ENCODE measurements around the gene NEK2.
"Not testable (repeated sequence)": the region's sequence is repeated elsewhere in the genome, so short reads cannot be mapped to it uniquely, and the experiment has no call there.

The NEK2 gene

DNA sequence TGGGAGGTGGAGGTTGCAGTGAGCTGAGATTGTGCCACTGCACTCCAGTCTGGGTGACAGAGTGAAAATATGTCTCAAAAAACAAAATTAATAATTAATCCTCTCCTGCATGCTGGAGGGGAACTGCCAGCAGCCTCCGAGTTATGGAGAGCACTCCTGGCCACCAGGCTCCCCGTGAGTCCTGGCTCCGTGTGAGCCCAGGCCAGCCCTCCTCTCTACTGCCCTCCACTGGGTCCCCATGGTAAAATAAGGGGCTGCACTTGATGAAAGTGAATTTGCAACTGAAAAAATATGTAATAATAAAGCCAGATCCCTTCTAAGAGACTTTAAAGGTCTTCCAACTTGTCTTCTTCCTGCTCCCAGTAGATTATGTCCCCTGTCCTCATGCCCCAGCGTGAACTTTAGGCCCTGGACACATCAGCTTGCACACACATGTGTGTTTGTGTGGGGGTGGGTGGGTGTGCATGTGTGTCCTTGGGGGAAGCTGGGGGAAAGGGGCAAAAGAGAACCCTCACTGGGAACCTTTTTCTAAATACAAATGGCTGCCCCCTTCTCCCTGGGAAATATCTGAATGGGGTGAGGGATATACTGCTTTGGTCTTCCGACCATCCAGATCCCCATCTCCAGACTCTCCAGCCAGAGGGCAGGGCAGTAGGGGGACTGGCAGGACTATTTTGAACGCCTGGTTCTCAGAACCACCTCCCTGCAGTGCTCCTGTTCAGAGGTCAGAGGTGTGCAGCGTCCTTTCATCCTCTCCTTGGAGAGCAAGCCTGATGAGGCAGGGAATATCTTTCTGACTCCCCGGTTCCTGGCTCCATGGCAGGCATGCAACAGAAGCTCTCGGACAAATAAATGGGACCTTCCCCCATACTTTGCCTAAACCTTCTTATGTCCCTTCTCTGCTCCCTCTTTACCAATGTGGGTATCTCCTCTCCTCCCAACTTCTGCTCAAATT lies 26.2 kb downstream of the NEK2 start:
- DNase-seq: no peak

DNA sequence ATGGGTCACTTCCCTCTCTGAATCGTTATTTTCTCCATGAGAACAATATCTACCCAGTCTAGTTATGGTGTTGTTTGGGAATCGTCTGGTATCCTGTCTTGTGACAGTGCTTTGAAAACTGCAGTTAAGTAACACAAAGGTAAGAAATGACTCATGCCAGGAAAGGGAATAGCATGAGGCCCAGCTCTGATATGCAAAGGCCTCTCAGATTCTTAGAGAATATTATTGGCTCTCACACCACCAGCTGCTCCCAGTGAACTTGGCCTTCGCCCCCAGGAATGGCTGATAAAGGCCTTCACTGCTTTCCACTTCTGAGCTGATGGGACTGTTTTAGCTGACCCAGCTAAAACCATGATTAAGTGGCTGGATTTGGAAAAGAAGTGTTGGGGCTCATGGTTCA lies 27.1 kb downstream of the NEK2 start:
- DNase-seq: no peak

DNA sequence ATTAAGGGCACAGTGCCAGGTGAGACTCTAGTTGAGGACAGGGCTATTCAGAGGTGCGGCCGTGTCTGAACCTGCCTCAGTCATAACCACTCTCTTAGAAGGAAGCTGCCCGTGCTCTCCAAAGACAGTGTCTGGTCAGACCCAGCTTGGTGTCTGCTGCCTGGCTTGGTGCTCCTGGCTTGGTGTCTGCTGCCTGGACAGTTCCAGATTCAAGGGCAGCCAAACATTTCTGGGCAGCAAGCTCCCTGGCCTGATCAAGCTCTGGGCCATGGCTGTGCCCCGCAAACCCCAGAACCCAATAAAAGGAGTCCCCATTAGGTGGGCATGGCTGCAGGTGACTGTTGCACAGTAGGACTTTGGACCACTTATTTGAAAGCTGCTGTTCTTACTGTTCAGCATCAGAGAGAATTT lies 27.7 kb downstream of the NEK2 start:
- no peak for DNase-seq

DNA sequence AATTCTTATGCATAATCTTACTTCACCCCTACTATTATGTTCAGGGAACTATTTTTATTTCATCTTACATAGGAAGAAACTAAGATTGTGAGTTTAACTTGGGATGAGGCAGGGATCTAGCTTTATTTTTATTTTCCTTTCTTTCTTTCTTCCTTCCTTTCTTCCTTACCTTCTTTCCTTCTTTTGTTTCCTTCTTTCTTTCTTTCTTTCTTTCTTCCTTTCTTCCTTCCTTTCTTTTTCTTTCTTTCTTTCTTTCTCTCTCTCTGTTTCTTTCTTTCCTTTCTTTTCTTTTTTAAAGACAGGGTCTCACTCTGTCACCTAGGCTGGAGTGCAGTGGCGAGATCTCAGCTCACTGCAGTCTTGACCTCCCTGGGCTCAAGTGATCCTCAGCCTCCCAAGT lies 28.9 kb downstream of the NEK2 start:
- no peak for DNase-seq

DNA sequence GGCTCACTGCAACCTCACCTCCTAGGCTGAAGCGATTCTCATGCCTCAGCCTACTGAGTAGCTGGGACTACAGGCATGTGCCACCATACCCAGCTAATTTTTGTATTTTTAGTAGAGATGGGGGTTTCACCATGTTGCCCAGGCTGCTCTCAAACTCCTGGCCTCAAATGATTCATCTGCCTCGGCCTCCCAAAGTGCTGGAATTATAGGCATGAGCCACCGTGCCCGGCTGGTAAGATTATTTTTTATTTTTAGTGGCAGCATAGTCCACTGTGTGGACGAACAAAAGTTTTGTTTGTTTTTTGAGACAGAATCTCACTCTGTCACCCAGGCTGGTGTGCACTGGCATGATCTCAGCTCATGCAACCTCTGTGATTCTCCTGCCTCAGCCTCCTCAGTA lies 29.8 kb downstream of the NEK2 start:
- DNase-seq: not testable (repeated sequence)

DNA sequence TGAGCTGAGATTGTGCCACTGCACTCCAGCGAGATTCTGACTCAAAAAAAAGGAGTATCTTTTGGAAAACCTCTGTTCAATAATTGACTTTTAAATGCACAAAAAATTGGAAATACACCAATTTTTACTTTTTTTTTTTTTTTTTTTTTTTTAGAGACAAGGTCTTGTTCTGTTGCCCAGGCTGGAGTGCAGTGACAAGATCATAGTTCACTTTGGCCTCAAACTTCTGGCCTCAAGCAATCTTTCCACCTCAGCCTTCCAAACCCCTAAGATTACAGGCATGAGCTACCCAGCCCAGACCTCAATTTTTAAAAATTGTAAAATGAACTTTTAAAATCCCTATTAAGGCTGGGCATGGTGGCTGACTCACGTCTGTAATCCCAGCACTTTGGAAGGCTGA lies 30.8 kb downstream of the NEK2 start:
- no peak for DNase-seq

DNA sequence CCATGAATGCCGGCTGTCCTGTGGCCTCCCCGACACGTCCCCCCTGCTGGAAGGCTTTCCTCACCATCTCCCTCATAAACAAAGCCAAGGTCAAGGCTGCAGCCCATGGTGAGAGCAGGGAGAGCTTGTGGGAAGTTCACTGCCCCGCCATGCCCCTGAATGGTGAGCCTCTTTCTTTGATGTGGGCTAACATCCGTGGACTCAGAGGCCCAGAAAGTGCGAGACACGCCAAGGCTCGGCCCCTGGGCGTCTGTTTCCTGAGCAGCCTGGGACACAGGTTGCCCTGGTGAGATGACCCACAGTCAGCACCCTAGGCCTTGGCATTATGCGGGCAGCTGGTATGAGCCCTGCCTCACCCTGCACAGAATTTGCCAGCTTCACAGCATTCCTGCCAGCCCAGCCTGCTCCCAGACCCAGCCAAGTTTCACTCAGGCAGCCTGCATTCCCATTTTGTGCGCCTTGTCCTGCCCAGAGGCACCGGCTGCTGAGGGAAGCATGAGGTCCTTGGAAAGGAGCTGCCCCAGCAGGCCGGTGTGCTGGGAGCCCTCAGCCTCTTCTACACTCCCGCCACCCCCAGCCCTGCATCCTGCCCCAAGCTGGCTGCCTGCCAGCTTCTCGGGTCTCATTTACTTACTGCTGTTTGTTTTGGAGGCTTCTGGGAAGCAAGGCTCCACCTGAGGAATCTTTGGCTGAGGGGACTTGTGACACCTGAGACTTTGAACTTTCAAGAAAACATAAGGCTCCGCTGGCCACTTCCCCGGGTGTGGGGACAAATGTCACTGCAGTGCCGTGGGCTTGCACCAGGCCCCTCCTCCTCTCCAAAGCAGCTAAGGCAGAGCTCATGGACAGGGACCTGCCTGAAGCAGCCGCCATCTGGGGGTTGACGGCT lies 31.9 kb downstream of the NEK2 start:
- DNase-seq: peak; percentile 87

DNA sequence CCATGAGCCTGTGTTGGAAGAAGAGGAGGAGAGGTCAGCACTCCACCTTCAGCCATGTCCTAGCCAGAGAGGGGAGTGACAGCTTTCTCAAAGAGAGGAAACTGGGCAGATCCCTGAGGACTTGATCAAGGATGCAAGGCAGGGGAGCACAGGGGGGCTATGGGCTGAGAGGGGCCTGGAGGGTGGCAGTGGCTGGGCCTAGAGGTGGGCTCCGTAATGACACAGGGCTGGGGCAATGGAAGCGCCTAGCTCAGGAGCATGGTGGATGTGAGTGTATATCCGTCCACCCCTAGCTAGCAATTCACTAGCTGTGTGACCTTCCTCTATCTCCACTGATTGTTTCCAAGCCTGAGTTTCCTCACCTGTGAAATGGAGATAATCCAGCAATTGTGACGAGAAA lies 32.6 kb downstream of the NEK2 start:
- DNase-seq: no peak

DNA sequence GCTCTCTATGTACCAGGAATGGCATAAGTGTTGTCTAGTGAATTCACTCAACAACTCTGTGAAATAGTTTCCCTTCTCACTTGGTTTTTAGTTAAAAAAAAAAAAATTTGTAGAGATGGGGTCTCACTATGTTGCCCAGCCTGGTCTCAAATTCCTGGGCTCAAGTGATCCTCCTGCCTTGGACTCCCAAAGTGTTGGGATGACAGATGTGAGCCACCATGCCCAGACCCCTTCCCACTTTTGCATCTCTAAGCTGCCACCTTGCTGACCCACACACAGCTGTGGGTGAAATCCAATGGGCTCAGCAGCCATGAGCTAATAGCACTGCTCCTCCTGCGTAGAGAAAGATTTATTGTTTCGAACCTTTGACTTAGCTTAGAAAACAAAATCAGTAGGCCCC lies 33.5 kb downstream of the NEK2 start:
- no peak for DNase-seq

DNA sequence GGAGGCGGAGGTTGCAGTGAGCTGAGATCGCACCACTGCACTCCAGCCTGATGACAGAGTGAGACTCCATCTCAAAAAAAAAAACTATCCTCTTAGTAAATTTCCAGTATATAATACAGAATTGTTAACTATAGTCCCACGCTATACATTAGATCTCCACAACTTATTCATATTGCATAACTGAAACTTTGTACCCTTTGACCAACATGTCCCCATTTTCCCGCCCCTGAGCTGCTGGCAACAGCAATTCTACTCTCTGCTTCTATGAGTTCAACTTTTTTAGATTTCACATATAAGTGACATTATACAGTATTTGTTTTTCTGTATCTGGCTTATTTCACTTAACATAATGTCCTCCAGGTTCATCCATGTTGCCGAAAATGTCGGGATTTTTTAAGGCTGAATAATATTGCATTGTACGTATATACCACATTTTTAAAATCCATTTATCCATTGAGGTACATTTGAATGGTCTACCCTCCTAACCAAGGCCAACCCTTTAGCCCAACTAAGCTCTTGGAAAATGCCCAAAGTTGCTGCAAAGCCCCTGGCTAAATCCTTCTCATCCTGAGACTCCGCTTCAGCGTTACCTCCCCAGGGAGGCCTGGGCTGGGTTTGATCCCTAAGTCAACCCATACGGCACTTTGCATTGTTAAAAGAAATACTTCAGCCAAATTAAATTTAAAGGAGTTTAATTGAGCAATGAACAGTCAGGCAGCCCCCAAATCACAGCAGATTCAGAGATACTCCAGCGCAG lies 34.2 kb downstream of the NEK2 start:
- no peak for DNase-seq

DNA sequence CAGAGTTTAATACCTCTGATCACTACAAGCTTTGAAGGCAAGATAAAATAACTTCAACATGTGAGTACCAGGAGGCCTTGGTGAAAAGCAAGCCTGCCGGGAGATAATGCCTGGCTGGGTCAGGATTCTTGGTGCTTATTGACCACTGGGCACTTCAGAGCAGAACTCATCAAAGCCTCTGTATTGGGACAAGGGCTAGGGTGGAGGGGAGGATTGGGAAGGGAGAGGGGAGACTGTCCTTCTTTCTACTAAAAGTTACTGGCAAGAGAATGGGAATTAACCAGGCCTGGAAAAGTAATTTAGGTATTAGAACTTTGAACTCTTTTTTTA lies 35.2 kb downstream of the NEK2 start:
- no peak for DNase-seq

DNA sequence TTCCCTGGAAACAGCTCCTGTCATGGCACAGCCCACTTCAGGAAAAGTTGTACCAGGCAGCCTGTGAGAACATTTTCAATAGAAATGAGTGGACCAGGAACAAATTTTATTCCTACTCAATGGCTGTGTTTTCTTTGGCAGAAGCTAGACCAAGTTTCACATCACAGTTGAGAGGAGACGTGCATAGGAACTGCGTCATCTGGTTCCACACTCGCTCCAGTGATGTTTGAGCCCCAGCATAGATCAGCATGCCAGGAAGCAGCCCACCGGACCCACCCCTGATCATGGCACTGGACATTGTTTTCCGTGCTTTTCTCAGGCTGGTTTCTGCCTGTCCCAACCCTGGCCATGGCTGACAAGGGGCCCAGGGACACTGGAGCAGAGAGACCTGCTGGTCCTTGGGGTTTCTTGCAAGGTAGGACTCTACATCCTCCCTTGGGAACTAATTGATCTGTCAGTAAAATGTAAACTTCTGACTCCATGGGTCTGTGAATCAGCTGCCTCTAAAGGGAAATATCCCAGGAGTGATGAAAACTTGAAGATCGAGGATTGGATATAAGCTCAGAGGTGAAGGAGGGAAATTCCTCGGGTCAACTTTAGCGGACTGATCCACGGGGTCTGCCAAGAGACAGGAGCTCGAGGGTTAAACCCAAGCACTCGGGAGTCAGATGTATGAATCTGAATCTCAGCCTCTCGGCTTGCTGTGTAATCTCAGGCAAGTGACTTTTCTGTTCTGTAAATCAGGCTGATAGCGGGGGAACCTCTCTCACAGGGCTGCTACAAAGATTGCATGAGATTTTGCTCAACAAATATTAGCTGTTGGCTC lies 35.7 kb downstream of the NEK2 start:
- no peak for DNase-seq

DNA sequence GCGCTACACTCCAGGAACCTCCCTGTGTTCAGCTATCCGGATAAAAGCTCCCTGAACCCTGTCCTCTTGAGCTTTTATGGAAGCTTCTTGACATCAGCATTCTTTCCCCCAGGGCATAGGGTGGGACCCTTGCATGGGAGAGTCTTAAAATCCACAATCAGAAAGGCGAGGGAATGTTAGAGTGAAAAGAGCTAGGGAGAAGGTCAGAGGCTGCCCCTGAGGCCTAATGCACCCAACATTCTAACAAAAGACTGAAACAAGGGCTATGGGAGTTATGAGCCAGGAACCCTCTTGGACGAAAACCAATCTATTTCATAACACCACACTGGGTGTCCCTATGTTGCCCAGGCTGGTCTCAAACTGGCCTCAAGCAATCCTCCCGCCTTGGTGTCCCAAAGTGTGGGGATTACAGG lies 36.7 kb downstream of the NEK2 start:
- DNase-seq: no peak

DNA sequence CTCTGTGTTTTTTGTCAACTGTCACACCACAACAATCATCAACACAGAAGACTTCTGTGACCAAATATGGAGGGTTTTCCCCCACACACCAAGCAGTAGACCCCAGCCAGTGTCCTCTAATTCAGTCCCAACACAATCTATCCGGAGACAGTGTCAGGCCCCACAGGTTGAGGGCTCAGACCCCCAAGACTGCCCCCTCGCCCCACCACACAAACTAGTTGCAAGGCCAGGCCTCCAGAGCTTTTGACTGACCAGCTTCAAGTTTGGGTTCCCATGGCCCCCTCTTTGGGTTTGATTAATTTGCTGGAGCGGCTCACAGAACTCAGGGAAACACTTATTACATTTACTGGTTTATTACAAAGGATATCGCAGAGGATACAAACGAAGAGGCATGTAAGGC lies 37.2 kb downstream of the NEK2 start:
- no peak for DNase-seq

DNA sequence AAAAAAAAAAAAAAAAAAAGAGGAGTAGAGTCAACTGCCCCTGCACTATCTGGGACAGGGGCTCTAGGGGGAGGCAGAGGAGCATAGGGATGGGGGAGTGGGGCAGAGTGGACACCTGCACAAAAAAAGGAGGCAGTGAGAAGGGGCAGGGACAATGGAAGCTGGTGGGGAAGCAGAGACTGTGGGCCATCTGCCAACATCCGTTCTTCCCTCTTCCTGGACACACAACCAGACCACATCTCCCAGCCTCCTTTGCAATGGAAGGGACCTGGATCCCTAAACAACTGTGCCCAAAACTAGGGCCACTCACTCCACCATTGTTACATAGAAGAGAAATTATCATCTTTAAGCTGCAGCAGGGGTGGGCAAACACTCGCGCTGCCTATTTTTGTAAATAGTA lies 38.4 kb downstream of the NEK2 start:
- no peak for DNase-seq

DNA sequence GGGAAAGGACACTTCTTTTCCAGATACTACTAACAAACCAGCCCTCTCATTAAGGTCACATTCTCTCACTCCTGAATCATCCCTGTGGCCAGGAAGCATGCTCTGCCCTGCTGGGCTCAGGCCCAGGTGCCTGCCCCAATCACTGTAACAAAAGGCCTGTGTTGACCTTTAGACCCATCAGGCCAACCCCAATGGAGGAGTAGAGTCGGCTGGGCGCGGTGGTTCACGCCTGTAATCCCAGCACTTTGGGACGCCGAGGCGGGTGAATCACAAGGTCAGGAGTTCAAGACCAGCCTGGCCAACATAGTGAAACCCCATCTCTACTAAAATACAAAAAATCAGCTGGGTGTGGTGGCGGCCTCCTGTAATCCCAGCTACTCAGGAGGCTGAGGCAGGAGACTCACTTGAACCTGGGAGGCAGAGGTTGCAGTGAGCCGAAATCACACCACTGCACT lies 38.8 kb downstream of the NEK2 start:
- not testable (repeated sequence) for DNase-seq

DNA sequence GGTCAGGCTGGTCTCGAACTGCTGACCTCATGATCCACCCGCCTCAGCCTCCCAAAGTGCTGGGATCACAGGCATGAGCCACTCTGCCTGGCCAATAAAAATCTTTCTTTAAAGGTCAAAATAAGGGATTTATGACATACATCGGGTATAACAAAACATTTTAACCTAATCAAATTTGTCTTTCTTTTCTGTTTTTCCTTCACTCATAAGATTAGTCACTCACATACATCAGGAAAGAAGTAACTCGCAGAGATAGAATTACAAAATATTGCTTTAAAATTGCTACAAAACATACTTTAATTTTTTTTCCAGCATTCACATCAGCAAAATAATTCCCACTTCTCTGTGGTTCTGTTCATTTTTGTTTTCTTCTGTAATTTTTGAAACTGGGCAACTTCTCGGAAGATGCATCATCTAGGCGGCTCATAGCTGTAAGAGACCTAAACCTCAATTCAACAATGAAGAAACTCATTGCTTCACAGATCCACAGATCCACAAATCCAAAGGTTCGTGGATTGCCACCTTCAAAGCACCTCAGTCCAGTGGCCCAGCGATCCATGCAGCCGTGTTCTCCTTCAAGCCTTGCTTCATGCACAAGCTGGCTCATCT lies 39.7 kb downstream of the NEK2 start:
- no peak for DNase-seq

DNA sequence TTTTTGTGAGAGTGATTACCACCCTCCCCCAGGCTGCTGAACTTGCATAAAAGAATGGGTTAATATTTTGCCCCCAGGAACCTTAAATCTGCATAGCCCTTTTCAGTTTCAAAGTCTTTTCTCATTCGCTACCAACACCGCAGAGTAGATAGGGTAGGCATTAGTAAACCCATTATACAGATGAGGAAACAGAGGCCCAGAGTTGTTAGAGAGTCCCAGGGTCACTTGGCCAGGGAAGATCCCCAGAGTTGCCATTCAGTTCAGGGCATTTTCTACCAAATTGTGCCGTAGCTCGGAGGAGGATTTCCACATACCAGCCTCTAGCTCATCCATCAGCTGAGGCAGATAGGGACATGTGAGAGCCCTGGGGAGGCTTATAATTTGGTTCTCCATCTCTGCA lies 40.5 kb downstream of the NEK2 start:
- no peak for DNase-seq

DNA sequence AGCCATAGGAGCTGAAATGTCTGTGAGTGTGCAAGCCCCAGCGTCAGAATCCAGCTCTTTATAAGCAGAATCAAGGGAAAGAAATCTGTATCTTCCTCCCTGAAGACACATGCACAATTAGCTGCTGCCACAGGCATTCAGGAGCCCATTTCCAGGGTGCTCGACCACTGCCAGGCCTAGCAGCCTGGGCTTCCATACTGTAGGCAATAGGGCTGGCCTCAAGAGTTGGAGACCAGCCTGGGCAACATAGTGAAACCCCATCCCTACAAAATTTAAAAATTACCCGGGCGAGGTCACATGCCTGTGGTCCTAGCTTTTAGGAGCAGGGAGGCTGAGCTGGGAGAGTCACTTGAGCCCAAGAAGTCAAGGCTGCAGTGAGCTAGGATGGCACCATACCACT lies 41.0 kb downstream of the NEK2 start:
- DNase-seq: no peak

DNA sequence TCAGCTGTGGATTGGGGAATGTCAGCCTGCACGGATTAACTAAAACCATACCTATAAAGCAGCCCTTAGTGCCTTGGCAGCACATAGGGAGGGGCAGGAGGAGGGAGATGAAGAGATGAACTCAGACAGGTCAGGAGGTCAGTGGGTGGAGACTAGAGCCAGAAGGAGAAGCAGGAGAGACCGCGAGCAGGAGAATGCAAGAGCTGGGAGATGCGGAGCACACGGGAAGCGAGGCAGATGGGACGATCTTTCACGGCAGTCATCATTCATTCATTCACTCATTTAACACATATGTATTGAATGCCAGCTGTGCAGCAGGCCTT lies 41.9 kb downstream of the NEK2 start:
- no peak for DNase-seq

DNA sequence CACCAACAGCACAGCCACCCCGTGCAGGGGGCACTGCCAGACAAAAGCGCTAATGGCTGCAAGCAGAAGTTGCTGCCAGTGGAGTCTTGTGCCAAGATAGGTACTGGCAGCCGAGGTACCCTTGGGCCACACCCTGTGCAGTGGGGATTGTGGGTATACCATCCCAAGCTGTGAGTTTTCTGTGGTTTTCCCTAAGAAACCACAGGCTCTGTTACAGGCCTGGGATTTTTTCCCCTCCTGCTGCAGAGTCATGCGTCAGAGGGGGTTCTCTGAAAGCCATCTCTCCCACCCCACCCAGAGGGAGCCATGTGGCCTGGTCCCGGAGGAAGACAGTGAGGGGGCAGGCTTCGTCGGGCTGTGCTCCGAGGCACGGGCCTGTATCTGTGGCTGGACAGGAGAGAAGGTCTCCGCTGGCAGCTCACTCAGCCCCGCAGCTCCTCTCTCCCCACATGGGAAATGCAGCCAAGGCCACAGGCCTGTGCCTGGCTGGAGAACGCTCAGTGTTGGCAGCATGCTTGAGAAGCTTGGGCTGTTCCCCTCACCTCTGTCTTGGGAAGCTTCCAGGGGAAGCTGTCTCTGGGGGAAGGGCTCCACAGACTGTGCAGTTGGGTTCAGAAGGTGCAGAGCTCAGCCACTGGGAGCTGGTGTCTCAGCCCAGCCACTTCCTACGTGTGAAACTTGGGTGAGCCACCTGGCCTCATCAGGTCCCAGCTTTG lies 42.5 kb downstream of the NEK2 start:
- DNase-seq: no peak

Data from NCI-H510A treated with DMSO at 0.1 percent for 48 hours (cell line).